Activated T-cell treated with anti-CD3 and anti-CD28 coated beads, Interleukin-2, amount 50 U/mL, for 4 hours (primary cell): ENCODE results near the gene FITM1. TPM values are rescaled to one million over a fixed set of nuclear protein-coding genes. Genes with fewer than 3 reads are reported as not detected.

Experiments used
- ATAC-seq, 2 donors: fragments of 200-7000 bp; cut with Tn5 transposase; one replicate each; pipeline ENCODE4 v1.10.0; 2021
- DNase-seq: peaks from one replicate; pipeline ENCODE4 v3.0.0-alpha.2; 2020
- H3K27me3 Mint-ChIP-seq: one replicate; pipeline ENCODE4 v1.8.0; 2021; ENCODE audit warnings: low read depth, mixed read lengths
- H3K36me3 Mint-ChIP-seq: one replicate; pipeline ENCODE4 v1.8.0; 2022; ENCODE audit warnings: mixed read lengths; ENCODE audit not compliant: insufficient read depth
- H3K4me1 Mint-ChIP-seq: one replicate; pipeline ENCODE4 v1.8.0; 2021; ENCODE audit warnings: low read depth, mixed read lengths
- H3K4me3 Mint-ChIP-seq: one replicate; pipeline ENCODE4 v1.8.0; 2021; ENCODE audit warnings: mild to moderate bottlenecking, moderate library complexity, mixed read lengths
- H3K9me3 Mint-ChIP-seq: one replicate; pipeline ENCODE4 v1.8.0; 2021; ENCODE audit warnings: mixed read lengths
- total RNA-seq, 3 donors: library from RNA; stranded (reverse); gene quantifications; one replicate each; pipeline ENCODE4 v1.2.1, GENCODE V29; 2021

FITM1 gene
- total RNA-seq, 3 donors from 2014 or later = 0.38 to 1.3 (median 0.69) TPM

GRCh38 chr14:24181371-24182077, 51.1 kb downstream of the FITM1 start:
- Mint-ChIP-seq H3K36me3 (peaks cover 40% of the 10 kb centered on the region), H3K27me3 (no peaks in the 10 kb centered on the region), H3K9me3 (no peaks in the 10 kb centered on the region), H3K4me1 (peaks cover 2% of the 10 kb centered on the region), H3K4me3 (no peak overlapping the region)
- DNase-seq = no peak
- peak in 1 of 2 donors; percentile 3 for ATAC-seq

Other genes starting within 250 kb of the FITM1 start
- gene DHRS4, start 176.9 kb upstream of the FITM1 start, total RNA-seq = 10 to 100 TPM; 12.6 to 23.0 (median 19.4) TPM
- 10 to 100 TPM; 10.8 to 15.9 (median 12.5) TPM for gene DHRS4L2, start 141.7 kb upstream of the FITM1 start, total RNA-seq
- 1 to 10 TPM; 1.3 to 1.8 (median 1.3) TPM for gene CARMIL3, start 78.7 kb upstream of the FITM1 start, total RNA-seq
- gene CPNE6, start 59.1 kb upstream of the FITM1 start, total RNA-seq = not detected
- 10 to 100 TPM; 38.7 to 69.4 (median 47.9) TPM for gene PCK2, start 36.3 kb upstream of the FITM1 start, total RNA-seq
- gene DCAF11, start 15.9 kb upstream of the FITM1 start, total RNA-seq = 10 to 100 TPM; 45.7 to 57.6 (median 50.7) TPM
- gene NRL, start 15.7 kb upstream of the FITM1 start, total RNA-seq = 1 to 10 TPM; 1.2 to 2.3 (median 1.4) TPM
- gene PSME1, start 5.5 kb downstream of the FITM1 start, total RNA-seq = 100 to 1,000 TPM; 354 to 391 (median 378) TPM
- 10 to 100 TPM; 15.9 to 18.9 (median 17.4) TPM for gene EMC9, start 10.9 kb downstream of the FITM1 start, total RNA-seq
- 100 to 1,000 TPM; 433 to 479 (median 471) TPM for gene PSME2, start 16.0 kb downstream of the FITM1 start, total RNA-seq
- gene RNF31, start 16.8 kb downstream of the FITM1 start, total RNA-seq = 100 to 1,000 TPM in 2 of 3 donors, 10 to 100 TPM in 1; 99.4 to 108 (median 106) TPM
- 100 to 1,000 TPM; 110 to 152 (median 121) TPM for gene IRF9, start 30.6 kb downstream of the FITM1 start, total RNA-seq
- 10 to 100 TPM; 17.4 to 24.8 (median 19.9) TPM for gene REC8, start 41.4 kb downstream of the FITM1 start, total RNA-seq
- gene IPO4, start 58.2 kb downstream of the FITM1 start, total RNA-seq = 100 to 1,000 TPM; 265 to 293 (median 265) TPM
- gene TM9SF1, start 64.8 kb downstream of the FITM1 start, total RNA-seq = 10 to 100 TPM; 30.4 to 34.6 (median 33.7) TPM
- gene TSSK4, start 75.0 kb downstream of the FITM1 start, total RNA-seq = under 1 TPM in 1 of 3 donors, not detected in 2; 0.33 TPM
- 10 to 100 TPM; 71.7 to 85.5 (median 85.4) TPM for gene CHMP4A, start 82.8 kb downstream of the FITM1 start, total RNA-seq
- gene MDP1, start 85.4 kb downstream of the FITM1 start, total RNA-seq = 10 to 100 TPM; 16.3 to 19.5 (median 18.4) TPM
- gene NEDD8, start 101.7 kb downstream of the FITM1 start, total RNA-seq = 100 to 1,000 TPM; 197 to 217 (median 205) TPM
- 10 to 100 TPM; 29.6 to 30.8 (median 29.7) TPM for gene GMPR2, start 102.3 kb downstream of the FITM1 start, total RNA-seq
- 100 to 1,000 TPM in 2 of 3 donors, 10 to 100 TPM in 1; 87.2 to 110 (median 103) TPM for gene TINF2, start 112.0 kb downstream of the FITM1 start, total RNA-seq
- gene TGM1, start 132.5 kb downstream of the FITM1 start, total RNA-seq = 1 to 10 TPM; 2.6 to 8.1 (median 2.6) TPM
- 10 to 100 TPM; 52.2 to 58.8 (median 53.4) TPM for gene RABGGTA, start 140.9 kb downstream of the FITM1 start, total RNA-seq
- gene DHRS1, start 169.1 kb downstream of the FITM1 start, total RNA-seq = 1 to 10 TPM; 2.6 to 4.2 (median 3.1) TPM
- 10 to 100 TPM; 67.8 to 71.0 (median 68.0) TPM for gene NOP9, start 169.2 kb downstream of the FITM1 start, total RNA-seq
- 1 to 10 TPM; 6.5 to 7.3 (median 7.2) TPM for gene CIDEB, start 177.3 kb downstream of the FITM1 start, total RNA-seq
- 10 to 100 TPM in 2 of 3 donors, 1 to 10 TPM in 1; 9.0 to 10.8 (median 10.4) TPM for gene LTB4R2, start 179.5 kb downstream of the FITM1 start, total RNA-seq
- 1 to 10 TPM; 7.0 to 8.0 (median 7.8) TPM for gene LTB4R, start 180.8 kb downstream of the FITM1 start, total RNA-seq
- under 1 TPM; 0.43 to 0.76 (median 0.53) TPM for gene ADCY4, start 204.4 kb downstream of the FITM1 start, total RNA-seq
- gene RIPK3, start 209.3 kb downstream of the FITM1 start, total RNA-seq = 1 to 10 TPM; 5.9 to 8.0 (median 6.2) TPM
- under 1 TPM; 0.13 to 0.38 (median 0.32) TPM for gene NFATC4, start 237.5 kb downstream of the FITM1 start, total RNA-seq